ENCODE results near the gene SVOPL.
"Not testable (repeated sequence)": the region's sequence is repeated elsewhere in the genome, so short reads cannot be mapped to it uniquely, and the experiment has no call there.

Gene SVOPL, protein sequence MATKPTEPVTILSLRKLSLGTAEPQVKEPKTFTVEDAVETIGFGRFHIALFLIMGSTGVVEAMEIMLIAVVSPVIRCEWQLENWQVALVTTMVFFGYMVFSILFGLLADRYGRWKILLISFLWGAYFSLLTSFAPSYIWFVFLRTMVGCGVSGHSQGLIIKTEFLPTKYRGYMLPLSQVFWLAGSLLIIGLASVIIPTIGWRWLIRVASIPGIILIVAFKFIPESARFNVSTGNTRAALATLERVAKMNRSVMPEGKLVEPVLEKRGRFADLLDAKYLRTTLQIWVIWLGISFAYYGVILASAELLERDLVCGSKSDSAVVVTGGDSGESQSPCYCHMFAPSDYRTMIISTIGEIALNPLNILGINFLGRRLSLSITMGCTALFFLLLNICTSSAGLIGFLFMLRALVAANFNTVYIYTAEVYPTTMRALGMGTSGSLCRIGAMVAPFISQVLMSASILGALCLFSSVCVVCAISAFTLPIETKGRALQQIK

DNA sequence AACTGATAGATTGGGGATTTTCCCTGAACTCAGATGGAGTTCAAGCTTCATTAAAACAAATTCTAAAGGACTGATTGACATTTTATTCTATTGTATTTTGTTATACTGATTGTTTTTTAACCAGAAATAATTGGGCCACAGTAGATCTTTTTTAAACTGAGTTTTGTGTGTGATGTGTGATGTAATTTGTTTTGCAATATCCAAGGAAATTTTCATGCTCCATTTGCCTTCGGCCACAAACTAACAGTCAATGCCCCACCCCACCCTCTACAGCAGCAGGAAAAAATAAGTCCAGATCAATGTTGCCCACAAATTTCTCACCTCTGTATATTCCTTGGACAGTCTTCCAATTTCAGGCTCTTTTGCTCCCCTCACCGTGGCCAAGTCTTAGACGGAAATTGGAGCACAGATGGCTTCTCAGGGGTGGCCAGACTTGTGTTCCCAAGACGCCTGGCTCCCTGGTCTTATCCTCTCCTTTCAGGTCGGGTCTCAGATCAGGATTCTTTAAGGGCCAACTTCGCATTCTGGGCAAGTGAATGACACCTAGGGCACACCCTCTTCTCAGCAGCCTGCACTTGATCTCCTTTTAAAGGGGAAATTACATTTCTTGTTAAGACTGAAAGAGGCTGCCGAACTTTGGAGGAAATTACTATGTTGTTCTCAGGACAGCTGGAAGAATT, at the start of gene SVOPL:
SVOPL (minus strand) TSS at position 506 of the 680 bp plus-strand sequence. CDS start 22,317 bp downstream, outside the sequence.
- no peak for DNase-seq

DNA sequence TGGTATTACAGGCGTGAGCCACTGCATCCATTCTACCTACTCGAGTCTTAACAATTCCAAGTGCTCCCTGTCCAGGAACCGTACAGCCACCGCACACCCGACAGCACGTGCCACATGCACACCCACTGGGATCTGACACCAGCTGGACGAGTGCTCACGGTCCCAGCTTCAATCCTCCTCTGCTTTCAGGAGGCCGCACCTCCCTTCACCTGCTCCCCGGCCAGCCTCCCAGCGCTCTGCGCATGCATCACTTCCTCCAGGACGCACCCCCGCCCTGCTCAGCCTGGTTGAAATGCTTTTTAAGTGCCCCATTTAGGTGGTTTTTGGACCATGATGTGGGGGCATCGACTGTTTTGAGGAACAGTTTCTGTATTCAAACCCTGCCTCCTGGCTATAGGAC, 49.3 kb upstream of the SVOPL start:
- no peak for DNase-seq

DNA sequence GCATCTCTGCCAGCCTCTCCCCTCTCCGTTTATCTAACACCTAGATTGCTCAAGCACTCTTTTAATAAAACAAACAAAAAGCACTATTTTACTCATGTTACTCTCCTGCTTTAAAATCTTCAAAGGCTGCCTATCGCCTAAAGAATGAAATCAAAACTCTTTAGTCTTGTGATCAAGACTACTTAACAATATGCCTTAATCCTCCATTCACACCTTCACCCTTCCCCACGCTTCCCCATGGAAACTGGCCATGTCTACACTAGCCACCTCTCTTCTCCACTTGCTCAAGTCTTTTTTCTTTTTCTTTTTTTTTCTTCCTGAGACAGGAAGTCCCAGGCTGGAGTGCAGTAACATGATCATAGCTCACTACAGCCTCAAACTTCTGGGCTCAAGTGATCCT, 48.8 kb upstream of the SVOPL start:
- no peak for DNase-seq

GRCh38 chr7:138748666-138749065, 47.5 kb upstream of the SVOPL start:
- DNase-seq: no peak

- DNase-seq: no peak
Observed at GRCh38 chr7:138746073-138746472, 44.9 kb upstream of the SVOPL start.

DNA sequence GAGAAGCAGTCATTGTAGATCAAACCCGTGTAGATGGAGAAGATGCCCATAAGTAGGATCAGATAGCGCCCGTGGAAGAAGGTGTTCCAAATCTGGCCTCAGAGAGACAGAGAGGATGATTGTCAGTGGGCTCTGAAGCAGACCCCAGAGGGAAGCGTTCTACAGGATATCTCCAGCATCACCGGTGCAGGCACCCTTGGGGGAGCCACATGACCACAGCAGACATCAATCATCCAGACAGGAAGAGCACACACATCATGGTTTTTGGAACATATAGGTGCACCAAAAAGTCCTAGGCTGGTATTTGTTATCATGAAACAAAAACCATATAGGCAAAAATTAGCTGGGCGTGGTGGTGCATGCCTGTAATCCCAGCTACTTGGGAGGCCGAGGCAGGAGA, 44.0 kb upstream of the SVOPL start:
- no peak for DNase-seq

DNA sequence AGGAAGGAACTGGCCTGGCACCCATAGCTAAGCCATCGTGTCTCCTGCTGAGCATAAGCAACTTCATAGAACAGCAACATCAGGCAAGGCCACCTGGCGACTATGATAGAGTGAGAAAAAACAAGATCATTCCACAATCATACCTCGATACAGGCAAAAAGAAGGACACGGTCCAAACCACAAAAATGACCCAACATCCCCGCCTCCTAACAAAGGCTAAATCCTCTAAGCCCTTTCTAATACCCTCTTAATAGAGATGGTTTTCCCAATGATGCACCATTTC, 40.2 kb upstream of the SVOPL start:
- DNase-seq: no peak

DNA sequence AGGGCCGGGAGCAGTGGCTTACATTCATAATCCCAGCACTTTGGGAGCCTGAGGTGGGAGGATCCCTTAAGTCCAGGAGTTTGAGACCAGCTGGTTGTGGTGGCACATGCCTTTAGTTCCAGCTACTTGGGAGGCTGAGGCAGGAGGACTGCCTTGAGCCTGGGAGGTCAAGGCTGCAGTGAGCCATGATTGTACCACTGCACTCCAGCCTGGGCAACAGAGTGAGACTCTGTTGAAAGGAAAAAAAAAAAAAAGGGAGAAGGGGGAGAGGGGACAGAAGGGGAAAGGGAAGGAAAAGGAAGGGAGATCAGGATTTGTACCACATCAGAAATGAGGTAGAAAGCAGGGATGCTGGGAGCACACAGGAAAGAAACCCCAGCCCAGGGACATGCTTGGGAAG, 38.7 kb upstream of the SVOPL start:
- no peak for DNase-seq

DNA sequence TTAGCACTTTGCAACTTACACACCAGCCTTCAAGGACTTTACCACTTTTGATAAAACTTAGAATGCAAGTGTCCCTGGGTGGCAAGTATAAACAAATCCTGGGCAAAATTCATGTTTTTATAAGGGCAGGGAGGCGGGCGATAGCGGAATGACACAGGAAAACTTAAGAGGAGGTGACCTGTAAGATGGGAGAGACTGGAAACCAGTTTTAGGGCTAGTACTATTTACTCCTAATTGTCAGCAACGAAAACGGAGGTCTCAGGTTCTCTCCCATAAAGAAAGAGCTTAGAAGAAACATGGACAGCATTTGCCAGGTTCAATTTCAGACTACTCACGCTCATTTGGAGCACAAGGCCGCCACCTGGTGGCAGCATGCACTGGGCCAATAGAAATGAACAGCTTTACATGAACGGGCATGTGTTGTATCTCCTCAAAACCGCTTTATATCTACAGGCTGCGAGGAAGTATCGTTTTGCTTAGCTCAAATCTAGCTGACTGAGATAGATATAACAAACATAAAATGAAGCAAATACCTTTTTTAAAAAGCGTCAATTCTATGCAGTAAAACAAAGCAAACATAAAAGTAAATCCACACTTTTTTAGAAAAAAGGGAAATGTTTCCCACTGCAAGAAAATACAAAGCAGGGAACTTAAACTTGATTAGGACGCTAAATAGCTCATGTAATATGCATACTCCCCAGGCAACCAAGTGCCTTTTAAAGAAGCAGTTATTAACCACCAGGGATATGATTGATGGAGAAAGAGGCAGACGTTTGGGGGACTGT, 37.6 kb upstream of the SVOPL start:
- DNase-seq: peak; percentile 68

DNA sequence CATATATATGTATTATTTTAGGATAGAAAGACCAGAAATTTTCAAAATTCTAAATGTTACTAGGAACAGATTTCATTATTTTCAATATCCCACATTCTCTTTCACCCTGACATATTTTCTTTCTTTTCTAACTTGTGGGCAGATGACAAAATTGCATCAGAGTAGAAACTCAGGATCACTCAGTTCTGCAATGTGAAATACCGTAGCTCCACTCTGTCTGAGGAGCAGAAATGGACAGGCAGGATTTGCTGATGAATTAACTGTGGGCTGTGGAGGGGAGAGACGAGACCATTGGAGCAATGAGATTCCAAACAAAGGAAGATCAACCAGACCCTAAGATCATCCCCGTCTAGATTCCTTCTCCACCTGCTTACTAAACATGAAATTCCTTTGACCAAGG, 37.0 kb upstream of the SVOPL start:
- DNase-seq: no peak

- no peak for DNase-seq
Observed at GRCh38 chr7:138735399-138735798, 34.2 kb upstream of the SVOPL start.

- not testable (repeated sequence) for DNase-seq
Observed at GRCh38 chr7:138731733-138732132, 30.6 kb upstream of the SVOPL start.

GRCh38 chr7:138729444-138729843, 28.3 kb upstream of the SVOPL start:
- no peak for DNase-seq

GRCh38 chr7:138727336-138728099, 26.4 kb upstream of the SVOPL start:
- no peak for DNase-seq

- no peak for DNase-seq
Observed at GRCh38 chr7:138726288-138726687, 25.1 kb upstream of the SVOPL start.

DNA sequence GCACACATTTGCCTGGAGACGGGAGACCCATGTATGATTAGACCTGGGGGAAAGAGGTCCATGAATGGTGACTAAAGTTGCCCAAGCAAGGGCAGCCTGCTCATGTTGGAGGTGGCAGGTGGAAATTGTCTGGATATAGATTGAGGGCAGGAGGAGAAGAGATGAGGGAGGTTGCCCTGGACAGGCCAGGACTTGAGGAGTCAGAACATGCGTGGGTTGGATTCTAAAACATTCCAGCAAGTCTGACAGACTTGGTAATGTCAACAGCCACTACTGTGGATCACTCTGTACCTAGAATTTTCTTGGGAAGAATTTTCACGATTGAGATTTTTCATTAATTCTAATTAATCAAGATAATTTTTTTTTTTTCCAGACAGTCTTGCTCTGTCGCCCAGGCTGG, 19.1 kb upstream of the SVOPL start:
- no peak for DNase-seq

GRCh38 chr7:138716889-138717288, 15.7 kb upstream of the SVOPL start:
- DNase-seq: no peak

DNA sequence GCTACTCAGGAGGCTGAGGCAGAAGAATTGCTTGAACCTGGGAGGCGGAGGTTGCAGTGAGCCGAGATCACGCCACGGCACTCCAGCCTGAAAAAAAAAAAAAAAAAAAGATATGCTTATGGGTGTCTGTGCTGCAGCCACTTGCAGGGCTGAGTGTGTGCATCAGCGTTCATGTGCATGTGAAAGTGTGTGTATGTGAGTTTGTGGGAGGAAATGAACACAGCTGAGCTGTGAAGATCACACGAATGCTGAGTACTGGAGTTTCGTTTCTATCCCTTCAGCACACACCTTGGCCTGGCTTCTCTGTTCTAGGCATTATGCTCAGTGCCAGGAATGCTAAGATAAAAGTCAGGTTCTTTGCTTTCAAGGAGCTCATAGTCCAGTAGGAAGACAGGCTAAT, 12.0 kb upstream of the SVOPL start:
- DNase-seq: no peak

GRCh38 chr7:138712652-138713051, 11.5 kb upstream of the SVOPL start:
- DNase-seq: no peak

DNA sequence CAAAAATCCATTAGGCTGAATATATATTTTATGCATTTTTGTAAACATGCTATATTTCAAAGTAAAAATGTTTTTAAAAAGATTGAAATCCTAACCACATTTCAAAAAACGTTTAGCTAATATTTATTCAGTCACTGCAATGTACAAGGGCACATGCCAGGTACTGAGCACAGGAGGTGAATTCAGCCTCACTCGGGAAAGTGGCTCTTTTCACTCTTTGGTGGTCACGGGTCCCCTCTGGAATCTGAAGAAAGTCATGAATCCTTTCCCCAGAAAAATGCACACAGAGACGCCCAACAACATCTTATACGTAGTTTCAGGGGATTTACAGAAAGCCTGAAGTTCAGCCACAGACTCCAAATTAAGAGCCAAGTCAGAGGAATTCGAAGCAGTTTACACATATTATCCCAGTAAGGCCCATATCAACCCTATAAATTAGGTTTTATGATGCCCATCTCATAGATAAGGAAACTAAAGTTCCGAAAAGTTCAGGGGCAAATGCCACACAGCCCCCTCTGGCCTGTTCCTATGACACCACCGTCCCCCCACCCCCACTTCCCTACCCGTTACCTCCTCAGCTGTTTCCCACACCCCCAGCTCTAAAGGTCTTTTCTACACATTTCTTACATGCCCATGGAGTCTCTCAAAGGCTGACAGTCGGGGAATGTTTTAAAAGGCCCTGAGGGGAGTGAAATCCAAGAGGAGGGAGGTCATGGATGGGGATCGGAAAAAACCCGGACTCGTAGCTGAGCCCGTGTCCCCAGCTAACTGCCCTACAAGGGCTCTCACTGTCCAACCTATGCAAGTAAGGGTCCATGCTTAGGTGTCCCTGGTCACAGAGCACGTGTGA, 9.6 kb upstream of the SVOPL start:
- DNase-seq: no peak

DNA sequence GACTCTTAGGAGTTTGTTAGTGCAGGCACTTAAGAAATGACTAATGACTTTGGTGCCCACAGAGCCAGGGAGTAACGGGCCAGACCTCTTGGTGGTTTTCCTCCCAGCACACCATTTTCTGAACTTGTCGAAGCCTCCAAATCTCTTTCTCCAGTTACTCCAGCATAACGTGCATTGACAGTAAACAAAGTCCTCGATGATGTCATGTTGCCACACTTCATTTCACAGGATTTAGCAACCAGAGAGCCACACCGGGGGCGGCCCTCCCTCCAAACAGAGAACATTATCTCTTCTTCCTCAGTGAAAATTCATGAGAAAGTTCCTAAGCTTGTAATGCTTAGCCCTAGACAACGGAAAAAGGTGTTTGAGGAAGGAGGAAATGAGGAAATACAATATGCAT, 4.0 kb upstream of the SVOPL start:
- DNase-seq: no peak

DNA sequence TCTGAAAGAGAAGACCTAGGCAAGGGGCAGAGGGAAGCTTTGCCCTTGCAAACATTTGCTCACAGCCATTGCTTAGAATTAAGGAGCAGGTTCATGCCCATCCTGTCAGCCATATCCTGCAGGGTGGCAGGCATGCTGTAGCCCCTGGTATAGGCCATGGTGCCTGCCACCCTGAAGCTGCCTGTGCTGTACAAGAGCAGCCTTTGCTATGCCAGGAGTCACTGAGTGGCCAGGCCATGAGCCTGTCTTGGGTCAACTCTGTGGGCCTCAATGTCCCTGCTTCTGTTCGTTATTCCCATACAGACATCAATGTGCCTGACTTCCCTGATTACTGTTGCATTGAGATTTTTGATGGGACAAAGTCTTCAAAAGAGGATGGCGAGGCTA, 368 bp upstream of the SVOPL start:
- no peak for DNase-seq
